NCI-H128 (cell line): ENCODE results near the gene CLDN15.
A peak's percentile ranks its signal among the peaks of the same experiment; 100 is the strongest.

Experiments
- DNase-seq: peaks from one replicate; lab custom pipeline; 2025; ENCODE audit not compliant: unreplicated experiment; lab: John Stamatoyannopoulos, UW

Gene CLDN15

GRCh38 chr7:101244375-101245146, 7.0 kb upstream of the CLDN15 start, which contains the start of gene FIS1:
FIS1 (minus strand) TSS chr7:101245081; CDS start chr7:101245004, 77 bp downstream.
- DNase-seq: peak; percentile 79

- DNase-seq: no peak
These were observed 6.2 kb upstream of the CLDN15 start for GRCh38 chr7:101243646-101244374.

GRCh38 chr7:101241443-101242349, 4.1 kb upstream of the CLDN15 start:
- no peak for DNase-seq

GRCh38 chr7:101241015-101241363, 3.4 kb upstream of the CLDN15 start:
- no peak for DNase-seq

- no peak for DNase-seq
These were observed 2.8 kb upstream of the CLDN15 start for GRCh38 chr7:101240226-101241014.

- no peak for DNase-seq
These were observed 2.3 kb upstream of the CLDN15 start for GRCh38 chr7:101239951-101240220.

- DNase-seq: no peak
These were observed 1.8 kb upstream of the CLDN15 start for GRCh38 chr7:101239191-101239950.

- no peak for DNase-seq
These were observed 902 bp upstream of the CLDN15 start for GRCh38 chr7:101238226-101239182.

- no peak for DNase-seq
These were observed 1.2 kb downstream of the CLDN15 start for GRCh38 chr7:101236292-101236835.

GRCh38 chr7:101235522-101235921, 2.1 kb downstream of the CLDN15 start:
- no peak for DNase-seq

GRCh38 chr7:101235050-101235449, 2.6 kb downstream of the CLDN15 start:
- DNase-seq: no peak

- DNase-seq: no peak
These were observed 3.0 kb downstream of the CLDN15 start for GRCh38 chr7:101234636-101235035.

GRCh38 chr7:101233907-101234547, 3.6 kb downstream of the CLDN15 start:
- no peak for DNase-seq

GRCh38 chr7:101232141-101232850, 5.3 kb downstream of the CLDN15 start:
- DNase-seq: peak; percentile 30

GRCh38 chr7:101231644-101232043, 6.0 kb downstream of the CLDN15 start:
- no peak for DNase-seq

- DNase-seq: no peak
These were observed 10.9 kb downstream of the CLDN15 start for GRCh38 chr7:101226721-101227120.

- no peak for DNase-seq
These were observed 12.0 kb downstream of the CLDN15 start for GRCh38 chr7:101225650-101226049.

GRCh38 chr7:101223528-101223927, 14.1 kb downstream of the CLDN15 start:
- no peak for DNase-seq
